Esophagus muscularis mucosa (tissue), 4 donors: ENCODE measurements around the gene CFAP410.

Experiments
- CTCF ChIP-seq, 3 experiments: fragments of 200-600 bp in 2 of 3; fragments of 450-650 bp in 1 of 3; sonication (generic) in 2 of 3; IDR thresholded peaks; one replicate each; pipeline ENCODE4 v1.5.1; 2017 to 2019; ENCODE audit warnings: antibody characterized with exemption in 3 of 3, mild to moderate bottlenecking in 2 of 3, moderate library complexity in 1 of 3
- EP300 ChIP-seq: sonication (generic); formaldehyde crosslinking; IDR thresholded peaks from one replicate; pipeline ENCODE4 v1.6.1; 2017; ENCODE audit warnings: antibody characterized with exemption
- POLR2A ChIP-seq: fragments of 450-650 bp; IDR thresholded peaks from one replicate; pipeline ENCODE4 v1.6.1; 2017; ENCODE audit warnings: antibody characterized with exemption, moderate library complexity, mild to moderate bottlenecking, low read depth

DNA sequence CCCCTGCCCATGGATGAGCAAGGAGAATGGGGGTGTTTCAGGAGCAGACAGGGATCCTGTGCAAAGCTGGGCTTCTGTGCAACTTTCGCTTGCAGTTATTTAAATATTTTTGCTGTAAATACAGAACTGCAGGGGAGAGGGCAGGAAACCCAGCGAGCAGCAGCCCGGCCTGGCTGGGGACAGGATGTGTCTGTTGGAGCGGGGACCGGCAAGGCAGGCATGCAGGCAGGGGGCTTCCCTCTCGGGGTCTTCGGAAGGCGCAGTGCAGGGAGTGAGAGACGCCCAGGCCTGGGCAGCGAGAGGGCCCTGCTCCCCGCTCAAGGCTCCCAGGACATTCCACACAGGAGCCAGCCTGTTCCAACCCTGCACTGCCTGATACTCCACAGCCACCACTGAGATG is 55.2 kb downstream of the CFAP410 start:
- TF ChIP-seq POLR2A: no peak
- TF ChIP-seq CTCF (IDR thresholded peaks at IDR 0.05): no peak
- no peak for TF ChIP-seq EP300
